GM12878 (cell line): Measurements from ENCODE around the gene NRG3. TPM values are rescaled to one million over a fixed set of nuclear protein-coding genes. Genes with fewer than 3 reads are reported as not detected.

Source experiments
- ATAC-seq: fragments of 200-7000 bp; cut with Tn5 transposase; 3 replicates; pipeline ENCODE4 v1.9.1; 2020; ENCODE audit warnings: mild to moderate bottlenecking, moderate library complexity
- BruUV-seq: library from RNA; stranded (reverse); fragments of 400-500 nt; replicated peaks from 2 replicates; lab custom pipeline; 2021; lab: Mats Ljungman, UMichigan
- CTCF ChIA-PET: fragments of 300-600 bp; sonication (Branson Sonifier 250); formaldehyde crosslinking; extraction: SDS; loops from one replicate; lab custom pipeline; 2021; ENCODE audit warnings: inconsistent platforms; lab: Yijun Ruan, JAX
- POLR2A ChIA-PET: fragments of 350-600 bp; formaldehyde crosslinking; extraction: SDS; loops from one replicate; lab custom pipeline; 2021; ENCODE audit warnings: inconsistent platforms; lab: Charles Lee
- RAD21 ChIA-PET: fragments of 300-600 bp; sonication (Branson Sonifier 250); formaldehyde crosslinking; loops from one replicate; lab custom pipeline; 2023; ENCODE audit warnings: antibody characterized with exemption; ENCODE audit not compliant: unreplicated experiment; lab: Charles Lee
- SMC1A ChIA-PET: fragments of 300-600 bp; sonication (Branson Sonifier 250); formaldehyde crosslinking; loops from one replicate; lab custom pipeline; 2023; ENCODE audit not compliant: unreplicated experiment, uncharacterized antibody; lab: Charles Lee
- DNase-seq: peaks from one replicate; pipeline ENCODE4 v3.0.0-alpha.2; 2011; ENCODE audit warnings: low read depth, low spot score
- FAIRE-seq: peaks from 3 replicates; lab custom pipeline; 2011; peaks lifted over from hg19 to GRCh38; lab: Jason Lieb, UNC
- H2AFZ ChIP-seq: 2 replicates; pipeline ENCODE4 v1.6.0; 2011; ENCODE audit warnings: low read depth, low read length, control low read depth; ENCODE audit not compliant: control insufficient read depth
- H3K27ac ChIP-seq: 2 replicates; pipeline ENCODE4 v1.5.1; 2011; ENCODE audit warnings: control low read depth; ENCODE audit not compliant: control insufficient read depth, insufficient read depth
- H3K27me3 ChIP-seq, 2 experiments: replicated peaks in 1 of 2; 2 replicates each; pipeline versions ENCODE4 v1.6.0 to v1.6.1; 2011; ENCODE audit warnings: low read length in 1 of 2; ENCODE audit not compliant: control insufficient read depth in 2 of 2, insufficient read depth in 2 of 2
- H3K36me3 ChIP-seq, 2 experiments: 2 replicates each; pipeline ENCODE4 v1.5.1; 2011; ENCODE audit warnings: low read length in 1 of 2; ENCODE audit not compliant: control insufficient read depth in 2 of 2, insufficient read depth in 2 of 2
- H3K4me1 ChIP-seq: 2 replicates; pipeline ENCODE4 v1.6.1; 2011; ENCODE audit warnings: mild to moderate bottlenecking, low read length, moderate library complexity, mixed read lengths; ENCODE audit not compliant: control insufficient read depth, insufficient read depth
- H3K4me2 ChIP-seq: 2 replicates; pipeline ENCODE4 v1.6.0; 2011; ENCODE audit warnings: control low read depth; ENCODE audit not compliant: control insufficient read depth, insufficient read depth
- H3K4me3 ChIP-seq: fragments of 200-600 bp; sonication (generic); 2 replicates; pipeline ENCODE4 v1.5.1; 2016
- H3K79me2 ChIP-seq: 2 replicates; pipeline ENCODE4 v1.6.0; 2011; ENCODE audit warnings: low read length; ENCODE audit not compliant: control insufficient read depth, insufficient read depth
- H3K9ac ChIP-seq: 2 replicates; pipeline ENCODE4 v1.8.0; 2011; ENCODE audit warnings: low read length, control low read depth, mixed read lengths; ENCODE audit not compliant: control insufficient read depth, insufficient read depth
- H3K9me3 ChIP-seq: replicated peaks from 3 replicates; pipeline ENCODE4 v1.5.1; 2011; ENCODE audit warnings: mild to moderate bottlenecking, low read length; ENCODE audit not compliant: control insufficient read depth, insufficient read depth
- H4K20me1 ChIP-seq: 2 replicates; pipeline ENCODE4 v1.6.0; 2011; ENCODE audit not compliant: control insufficient read depth, insufficient read depth
- ATF3 ChIP-seq: IDR thresholded peaks from 2 replicates; pipeline ENCODE4 v1.6.1; 2011; ENCODE audit warnings: low read depth, mild to moderate bottlenecking, low read length, moderate library complexity, borderline replicate concordance; ENCODE audit errors: extremely low read depth
- BCL11A ChIP-seq: IDR thresholded peaks from 2 replicates; pipeline ENCODE4 v1.6.1; 2011; ENCODE audit warnings: low read depth, low read length
- BMI1 ChIP-seq: fragments of 450-650 bp; IDR thresholded peaks from 2 replicates; pipeline ENCODE4 v1.6.1; 2016; ENCODE audit warnings: mild to moderate bottlenecking, moderate library complexity, borderline replicate concordance
- CBX3 ChIP-seq: fragments of 200-600 bp; sonication (generic); IDR thresholded peaks from 2 replicates; pipeline ENCODE4 v1.6.1; 2016; ENCODE audit warnings: low read depth, borderline replicate concordance
- EP300 ChIP-seq, 2 experiments: fragments of 150-350 bp in 1 of 2; IDR thresholded peaks; 2 replicates each; pipeline ENCODE4 v1.6.1; 2011 to 2012; ENCODE audit warnings: low read depth in 2 of 2, low read length in 2 of 2, borderline replicate concordance in 1 of 2, improper control_type of control experiment in 1 of 2, inconsistent platforms in 1 of 2; ENCODE audit not compliant: control insufficient read depth in 1 of 2
- IRF5 ChIP-seq: fragments of 450-650 bp; IDR thresholded peaks from 2 replicates; pipeline ENCODE4 v1.6.1; 2017; ENCODE audit warnings: borderline replicate concordance
- MLLT1 ChIP-seq: fragments of 450-650 bp; IDR thresholded peaks from 2 replicates; pipeline ENCODE4 v1.6.1; 2016; ENCODE audit warnings: mild to moderate bottlenecking
- SKIL ChIP-seq: fragments of 450-650 bp; IDR thresholded peaks from 2 replicates; pipeline ENCODE4 v1.6.1; 2017; ENCODE audit warnings: mild to moderate bottlenecking, low read depth, inconsistent platforms; ENCODE audit not compliant: poor library complexity, severe bottlenecking
- SPI1 ChIP-seq: IDR thresholded peaks from 2 replicates; pipeline ENCODE4 v1.6.1; 2011; ENCODE audit warnings: low read depth, mild to moderate bottlenecking, low read length, moderate library complexity, borderline replicate concordance; ENCODE audit not compliant: insufficient read depth
- ZNF274 ChIP-seq: IDR thresholded peaks from one replicate; pipeline ENCODE4 v1.8.0; 2011; ENCODE audit not compliant: insufficient read length, insufficient read depth
- WGBS: methylation state at CpG from one replicate; pipeline ENCODE4 v1.1.6; 2016; ENCODE audit warnings: low lambda C conversion rate; ENCODE audit not compliant: insufficient replicate concordance, insufficient coverage; ENCODE audit errors: missing lambda C conversion rate; 5-methylcytosine and 5-hydroxymethylcytosine counted together
- in situ Hi-C: fragments of 300-500 bp; cut with MboI; formaldehyde crosslinking; loops from 9 replicates; pipeline ENCODE4 v1.14.3; 2018; ENCODE audit warnings: mixed read lengths
- intact Hi-C: fragments of 100-400 bp; cut with micrococcal nuclease; formaldehyde crosslinking; loops from one replicate; pipeline ENCODE4 v1.14.2; 2022; ENCODE audit not compliant: unreplicated experiment
- polyA plus RNA-seq, 11 experiments: library from polyadenylated mRNA; depleted of rRNA in 4 of 11; unstranded in 6 of 11; stranded (reverse) in 5 of 11; fragments of >200 nt; fragmentation: Nextera tagmentation in 4 of 11; fragmentation: Illumina TruSeq in 1 of 11; extraction: Ambion mirVana in 4 of 11; extraction: Trizol in 1 of 11; gene quantifications; 1 replicate in 1 of 11; 2 replicates in 10 of 11; pipeline versions ENCODE4 v1.2.1 to v1.2.3, GENCODE V29; 2011 to 2016; ENCODE audit warnings: inconsistent platforms in 2 of 11, missing spikeins in 2 of 11, low read depth in 1 of 11
- total RNA-seq, 4 experiments: library from RNA; depleted of rRNA in 3 of 4; stranded (reverse); fragments of >200 nt in 3 of 4; fragmentation: Illumina TruSeq in 1 of 4; extraction: Trizol in 1 of 4; gene quantifications; 2 replicates each; pipeline versions ENCODE4 v1.2.1 to v1.2.3, GENCODE V29; 2013 to 2021

Gene NRG3
- total and polyA plus RNA-seq, 10 of the 15 experiments (the other 5 are each of a cell fraction or from before 2014, with no cell fraction given), result 0.03 to 0.41 (median 0.17) TPM; not detected in 3

- TF ChIP-seq ATF3 (no peak), EP300 (IDR thresholded peaks at IDR 0.05; ENCODE audit: borderline replicate concordance in 1 of 2, control insufficient read depth in 1 of 2, low read depth in 2 of 2, low read length in 2 of 2) (no peak), BMI1 (no peak), CBX3 (no peak), SPI1 (no peak)
These were observed 40.5 kb downstream of the NRG3 start (continued) for GRCh38 chr10:81915504-81915897.

GRCh38 chr10:81917666-81918065 is 42.7 kb downstream of the NRG3 start:
- Histone ChIP-seq H3K27me3 (no peaks in the 10 kb centered on the region), H3K4me2 (no peak overlapping the region), H3K79me2 (no peaks in the 10 kb centered on the region), H3K27ac (no peak overlapping the region), H3K9ac (no peak overlapping the region), H2AFZ (no peak overlapping the region), H3K4me1 (no peaks in the 10 kb centered on the region), H3K9me3 (no peaks in the 10 kb centered on the region), H4K20me1 (no peaks in the 10 kb centered on the region), H3K36me3 (no peaks in the 10 kb centered on the region), H3K4me3 (no peak overlapping the region)
- no peak for FAIRE-seq
- no peak for ATAC-seq
- BruUV-seq, result no TSS peak
- ChIA-PET CTCF (no interaction called here), POLR2A (no interaction called here), SMC1A (no interaction called here), RAD21 (no interaction called here)
- intact Hi-C loops, result no loop called here
- TF ChIP-seq MLLT1 (no peak), SPI1 (no peak), IRF5 (no peak), SKIL (no peak), ZNF274 (no peak), BCL11A (no peak)
- WGBS, result 17% methylated on average over 5 of the region's 5 CpGs
- no peak for DNase-seq
- in situ Hi-C loops, result no loop called here
